Skeletal muscle satellite cell (primary cell): ENCODE results near the gene ADARB2.

ENCODE experiments used
- H3K27me3 ChIP-seq: 2 replicates; pipeline ENCODE4 v1.7.0; 2013; ENCODE audit warnings: low read length; ENCODE audit not compliant: control insufficient read depth, insufficient read depth
- H3K36me3 ChIP-seq: 2 replicates; pipeline ENCODE4 v1.7.0; 2013; ENCODE audit warnings: mild to moderate bottlenecking, control low read depth, low read length; ENCODE audit not compliant: insufficient read depth
- H3K4me1 ChIP-seq: 2 replicates; pipeline ENCODE4 v1.7.0; 2013; ENCODE audit warnings: low read length; ENCODE audit not compliant: control insufficient read depth, insufficient read depth
- H3K4me2 ChIP-seq: 2 replicates; pipeline ENCODE4 v1.7.0; 2013; ENCODE audit warnings: mild to moderate bottlenecking, low read length
- H3K4me3 ChIP-seq: 2 replicates; pipeline ENCODE4 v1.7.0; 2013; ENCODE audit warnings: low read length
- H3K9ac ChIP-seq: 2 replicates; pipeline ENCODE4 v1.7.0; 2013; ENCODE audit warnings: mild to moderate bottlenecking, low read depth, low read length, moderate library complexity
- H3K9me3 ChIP-seq: replicated peaks from 2 replicates; pipeline ENCODE4 v1.7.0; 2013; ENCODE audit warnings: mild to moderate bottlenecking, control low read depth, low read length

Gene ADARB2

GRCh38 chr10:1366811-1367425 is 370.4 kb downstream of the ADARB2 start:
- Histone ChIP-seq H3K27me3 (no peaks in the 10 kb centered on the region), H3K9me3 (no peaks in the 10 kb centered on the region), H3K4me2 (no peak overlapping the region), H3K4me3 (no peak overlapping the region), H3K9ac (no peak overlapping the region), H3K36me3 (no peaks in the 10 kb centered on the region), H3K4me1 (no peaks in the 10 kb centered on the region)

- no peak overlapping the region for H3K4me2 ChIP-seq
- H3K27me3 ChIP-seq: no peaks in the 10 kb centered on the region
- no peaks in the 10 kb centered on the region for H3K4me1 ChIP-seq
- H3K36me3 ChIP-seq: no peaks in the 10 kb centered on the region
- no peak overlapping the region for H3K9ac ChIP-seq
- H3K9me3 ChIP-seq: no peaks in the 10 kb centered on the region
- no peak overlapping the region for H3K4me3 ChIP-seq
Measured at GRCh38 chr10:1366322-1366691, 371.0 kb downstream of the ADARB2 start.

- Histone ChIP-seq H3K9ac (no peak overlapping the region), H3K4me3 (no peak overlapping the region), H3K4me2 (no peak overlapping the region), H3K4me1 (no peaks in the 10 kb centered on the region), H3K27me3 (no peaks in the 10 kb centered on the region), H3K36me3 (no peaks in the 10 kb centered on the region), H3K9me3 (no peaks in the 10 kb centered on the region)
Measured at GRCh38 chr10:1365540-1366321, 371.6 kb downstream of the ADARB2 start.

- no peak overlapping the region for H3K9ac ChIP-seq
- H3K4me2 ChIP-seq: no peak overlapping the region
- no peak overlapping the region for H3K4me3 ChIP-seq
- H3K27me3 ChIP-seq: no peaks in the 10 kb centered on the region
- H3K36me3 ChIP-seq: no peaks in the 10 kb centered on the region
- no peaks in the 10 kb centered on the region for H3K4me1 ChIP-seq
- no peaks in the 10 kb centered on the region for H3K9me3 ChIP-seq
Measured at GRCh38 chr10:1364151-1364910, 373.0 kb downstream of the ADARB2 start.

GRCh38 chr10:1363446-1364121 is 373.7 kb downstream of the ADARB2 start:
- Histone ChIP-seq H3K36me3 (no peaks in the 10 kb centered on the region), H3K4me3 (no peak overlapping the region), H3K9me3 (no peaks in the 10 kb centered on the region), H3K9ac (no peak overlapping the region), H3K4me2 (no peak overlapping the region), H3K4me1 (no peaks in the 10 kb centered on the region), H3K27me3 (no peaks in the 10 kb centered on the region)

GRCh38 chr10:1362589-1363445 is 374.5 kb downstream of the ADARB2 start:
- Histone ChIP-seq H3K9ac (no peak overlapping the region), H3K9me3 (no peaks in the 10 kb centered on the region), H3K4me1 (no peaks in the 10 kb centered on the region), H3K36me3 (no peaks in the 10 kb centered on the region), H3K4me3 (no peak overlapping the region), H3K27me3 (no peaks in the 10 kb centered on the region), H3K4me2 (no peak overlapping the region)

GRCh38 chr10:1361411-1362105 is 375.8 kb downstream of the ADARB2 start:
- Histone ChIP-seq H3K36me3 (no peaks in the 10 kb centered on the region), H3K4me1 (no peaks in the 10 kb centered on the region), H3K27me3 (no peaks in the 10 kb centered on the region), H3K4me2 (no peak overlapping the region), H3K9ac (no peak overlapping the region), H3K9me3 (no peaks in the 10 kb centered on the region), H3K4me3 (no peak overlapping the region)

GRCh38 chr10:1360558-1361164 is 376.7 kb downstream of the ADARB2 start:
- H3K4me2 ChIP-seq: peak overlapping the region; percentile 11
- H3K9ac ChIP-seq: no peak overlapping the region
- no peaks in the 10 kb centered on the region for H3K36me3 ChIP-seq
- H3K4me3 ChIP-seq: no peak overlapping the region
- H3K4me1 ChIP-seq: no peaks in the 10 kb centered on the region
- no peaks in the 10 kb centered on the region for H3K9me3 ChIP-seq
- no peaks in the 10 kb centered on the region for H3K27me3 ChIP-seq

GRCh38 chr10:1360011-1360557 is 377.2 kb downstream of the ADARB2 start:
- no peaks in the 10 kb centered on the region for H3K27me3 ChIP-seq
- no peaks in the 10 kb centered on the region for H3K9me3 ChIP-seq
- no peak overlapping the region for H3K9ac ChIP-seq
- H3K36me3 ChIP-seq: no peaks in the 10 kb centered on the region
- no peak overlapping the region for H3K4me2 ChIP-seq
- no peaks in the 10 kb centered on the region for H3K4me1 ChIP-seq
- H3K4me3 ChIP-seq: no peak overlapping the region

- Histone ChIP-seq H3K4me2 (no peak overlapping the region), H3K36me3 (no peaks in the 10 kb centered on the region), H3K27me3 (no peaks in the 10 kb centered on the region), H3K9ac (no peak overlapping the region), H3K9me3 (no peaks in the 10 kb centered on the region), H3K4me3 (no peak overlapping the region), H3K4me1 (no peaks in the 10 kb centered on the region)
Measured at GRCh38 chr10:1359626-1359955, 377.7 kb downstream of the ADARB2 start.
